T-helper 17 cell (primary cell): ENCODE results near the gene ADORA2A. TPM values are rescaled to one million over a fixed set of nuclear protein-coding genes. Genes with fewer than 3 reads are reported as not detected.

Experiments used
- ATAC-seq: fragments of 150-1000 bp; cut with Tn5 transposase; 2 replicates; pipeline ENCODE4 v1.10.0; 2021; ENCODE audit warnings: mild to moderate bottlenecking, moderate library complexity
- DNase-seq, 3 donors: peaks; one replicate each; pipeline versions ENCODE4 v3.0.0 to v3.0.0-alpha.2; 2020 to 2021
- H3K9me3 ChIP-seq: one replicate; pipeline ENCODE4 v1.7.0; 2013; ENCODE audit warnings: low read length, mild to moderate bottlenecking; ENCODE audit not compliant: control insufficient read depth, poor library complexity, severe bottlenecking
- H3K27ac Mint-ChIP-seq: one replicate; pipeline ENCODE4 v1.8.0; 2022; ENCODE audit warnings: mild to moderate bottlenecking, moderate library complexity, mixed read lengths
- H3K27me3 Mint-ChIP-seq: one replicate; pipeline ENCODE4 v1.8.0; 2022; ENCODE audit warnings: mixed read lengths
- H3K36me3 Mint-ChIP-seq: one replicate; pipeline ENCODE4 v1.8.0; 2022; ENCODE audit warnings: low read depth, mixed read lengths
- H3K4me1 Mint-ChIP-seq: one replicate; pipeline ENCODE4 v1.8.0; 2022; ENCODE audit warnings: mild to moderate bottlenecking, mixed read lengths
- H3K4me3 Mint-ChIP-seq: one replicate; pipeline ENCODE4 v1.8.0; 2022; ENCODE audit warnings: mild to moderate bottlenecking, moderate library complexity, mixed read lengths
- total RNA-seq, 4 donors: library from RNA in 2 of 4; stranded (reverse) in 2 of 4; gene quantifications; one replicate each; pipeline ENCODE4 v1.2.3 and lab custom pipeline; 2022 to 2026

The ADORA2A gene
- total RNA-seq, 2 donors from 2014 or later: 20.4 to 22.0 TPM

DNA sequence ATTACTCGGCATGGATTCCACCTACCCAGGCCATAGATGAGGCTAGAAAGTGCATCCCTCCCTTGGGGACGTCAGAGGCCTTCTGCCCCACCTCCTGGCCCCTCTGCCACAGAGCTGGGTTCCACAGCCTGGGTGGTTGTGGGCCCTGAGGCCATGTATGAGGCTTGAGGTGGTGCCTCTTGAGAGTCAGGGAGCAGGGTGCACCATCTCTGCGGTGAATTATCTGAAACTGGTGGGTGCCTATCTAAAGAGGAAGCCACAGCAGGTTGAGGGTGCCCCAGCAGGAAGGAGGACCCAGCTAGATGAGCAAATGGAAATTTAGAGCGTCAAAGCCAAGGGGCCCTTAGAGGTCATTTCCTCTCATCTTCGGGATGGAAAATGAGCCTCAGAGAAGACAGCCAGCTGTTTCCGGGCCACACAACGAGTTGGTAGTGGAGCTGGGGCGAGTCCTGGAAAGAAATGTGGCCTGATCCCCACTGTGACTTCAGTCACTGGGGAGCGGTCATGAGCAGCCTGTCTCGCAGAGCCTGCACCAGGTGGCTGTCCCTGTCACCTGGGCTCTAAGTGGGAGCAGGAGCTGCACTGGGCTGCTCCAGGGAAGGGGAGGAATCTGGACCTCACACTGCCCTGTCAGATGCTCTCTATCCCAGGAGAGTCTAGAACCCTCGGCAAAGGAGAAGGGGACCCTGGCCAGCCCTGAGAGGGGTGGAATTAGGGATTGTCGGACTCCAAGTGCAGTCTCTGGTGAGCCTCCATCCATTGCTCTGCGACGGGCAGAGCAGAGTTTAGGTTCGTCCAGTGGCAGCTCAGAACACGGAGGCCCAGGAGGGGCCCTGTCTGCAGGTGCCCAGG lies 7.3 kb downstream of the ADORA2A start:
- H3K9me3 ChIP-seq: no peaks in the 10 kb centered on the region
- ATAC-seq: peak; percentile 92
- Mint-ChIP-seq H3K27me3 (no peaks in the 10 kb centered on the region), H3K36me3 (no peaks in the 10 kb centered on the region), H3K4me1 (peaks cover 49% of the 10 kb centered on the region), H3K27ac (peak overlapping the region; percentile 97), H3K4me3 (peak overlapping the region; percentile 93)
- peak; percentile 36 to 67 (median 38) for DNase-seq

- H3K27me3 Mint-ChIP-seq: no peaks in the 10 kb centered on the region
- H3K36me3 Mint-ChIP-seq: no peaks in the 10 kb centered on the region
- DNase-seq (no peak), ATAC-seq (no peak)
- no peaks in the 10 kb centered on the region for H3K9me3 ChIP-seq
- H3K27ac Mint-ChIP-seq: peak overlapping the region; percentile 97
- H3K4me1 Mint-ChIP-seq: peaks cover 44% of the 10 kb centered on the region
- peak overlapping the region; percentile 33 for H3K4me3 Mint-ChIP-seq
These were observed 7.9 kb downstream of the ADORA2A start for GRCh38 chr22:24435323-24435645.

- peak overlapping the region; percentile 33 for H3K4me3 Mint-ChIP-seq
These were observed 8.5 kb downstream of the ADORA2A start for GRCh38 chr22:24435861-24436371.

DNA sequence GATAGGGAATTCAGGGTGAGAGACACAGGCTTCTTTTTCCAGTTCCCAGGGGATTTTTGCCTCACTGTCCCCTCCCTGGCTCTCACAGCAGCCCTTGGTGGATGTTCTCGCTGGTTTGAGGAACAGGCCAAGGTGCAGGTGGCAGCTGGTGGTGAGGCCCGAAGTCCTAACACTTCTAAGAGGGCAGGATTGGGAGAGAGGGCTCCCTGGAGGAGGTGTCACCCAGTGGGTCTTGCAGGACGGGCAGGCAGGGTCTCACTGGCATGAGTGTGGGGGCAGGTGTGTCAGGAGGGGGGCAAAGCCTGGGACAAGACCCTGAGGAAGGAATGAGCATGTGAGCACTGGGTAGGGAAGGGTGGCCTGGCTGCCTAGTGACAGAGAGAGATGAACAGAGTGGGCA lies 9.2 kb downstream of the ADORA2A start:
- DNase-seq: no peak
- H3K36me3 Mint-ChIP-seq: peaks cover 6% of the 10 kb centered on the region

More at GRCh38 chr22:24435861-24436371, 8.5 kb downstream of the ADORA2A start:
- H3K27ac Mint-ChIP-seq: peak overlapping the region; percentile 84
- no peaks in the 10 kb centered on the region for H3K27me3 Mint-ChIP-seq
- peaks cover 44% of the 10 kb centered on the region for H3K4me1 Mint-ChIP-seq
- H3K9me3 ChIP-seq: no peaks in the 10 kb centered on the region
- DNase-seq (no peak), ATAC-seq (no peak)
- H3K36me3 Mint-ChIP-seq: peaks cover 5% of the 10 kb centered on the region

DNA sequence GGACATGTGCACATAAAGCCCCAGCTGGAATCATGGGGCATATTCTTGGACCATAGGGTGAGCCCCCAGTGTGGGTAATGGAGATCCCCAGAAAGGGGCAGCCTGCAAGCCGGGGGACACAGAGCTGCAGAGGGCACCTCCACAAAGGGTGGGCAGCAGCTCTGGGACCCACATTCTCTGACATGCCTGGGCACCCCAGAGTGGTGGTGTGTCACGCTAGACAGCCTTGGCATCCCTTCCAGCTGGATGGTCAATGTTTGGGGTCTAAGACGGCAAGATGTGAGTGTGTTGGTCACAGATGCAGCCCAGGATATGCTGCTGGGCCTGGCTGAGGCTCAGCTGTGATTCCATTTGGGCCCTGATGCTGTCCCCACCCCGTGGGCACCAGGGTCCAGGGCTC lies 9.7 kb downstream of the ADORA2A start:
- no peak for DNase-seq
- no peak for ATAC-seq
- H3K27ac Mint-ChIP-seq: peak overlapping the region; percentile 84
- H3K4me3 Mint-ChIP-seq: no peak overlapping the region
- H3K36me3 Mint-ChIP-seq: peaks cover 6% of the 10 kb centered on the region
- no peaks in the 10 kb centered on the region for H3K27me3 Mint-ChIP-seq
- no peaks in the 10 kb centered on the region for H3K9me3 ChIP-seq
- peaks cover 36% of the 10 kb centered on the region for H3K4me1 Mint-ChIP-seq

More for the DNA sequence above, 9.2 kb downstream of the ADORA2A start:
- H3K4me1 Mint-ChIP-seq: peaks cover 40% of the 10 kb centered on the region
- H3K27ac Mint-ChIP-seq: peak overlapping the region; percentile 84
- no peak for ATAC-seq
- no peaks in the 10 kb centered on the region for H3K27me3 Mint-ChIP-seq
- no peaks in the 10 kb centered on the region for H3K9me3 ChIP-seq
- no peak overlapping the region for H3K4me3 Mint-ChIP-seq

DNA sequence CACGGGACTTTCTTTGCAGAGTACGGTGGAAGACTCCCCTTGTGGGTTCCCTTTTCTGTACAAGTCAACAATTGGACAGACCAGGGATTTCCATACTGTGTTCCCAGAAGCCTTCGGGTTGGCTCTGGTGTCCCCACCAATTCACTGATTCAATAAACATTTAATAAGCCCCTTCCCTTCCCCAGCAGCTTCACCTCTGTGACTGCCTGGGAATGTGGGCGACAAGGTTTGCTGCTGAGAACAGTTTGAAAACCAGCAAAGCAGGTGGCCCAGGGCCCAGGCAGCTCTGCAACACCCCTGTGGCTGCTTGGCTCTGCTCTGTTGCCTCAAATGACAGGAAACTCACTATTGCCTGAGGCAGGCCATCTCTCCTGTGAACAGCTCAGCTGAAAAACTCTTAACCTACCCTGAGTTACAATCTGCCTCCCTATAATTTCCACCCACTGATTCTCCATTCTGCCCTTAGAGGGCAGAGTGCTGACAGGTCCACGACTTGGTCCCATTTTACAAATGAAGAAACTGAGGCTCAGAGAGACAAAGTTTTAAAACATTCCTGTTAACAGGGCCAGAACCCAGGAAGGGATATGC lies 10.4 kb downstream of the ADORA2A start:
- ATAC-seq (no peak), DNase-seq (no peak)
- no peaks in the 10 kb centered on the region for H3K27me3 Mint-ChIP-seq
- peaks cover 6% of the 10 kb centered on the region for H3K36me3 Mint-ChIP-seq
- H3K9me3 ChIP-seq: no peaks in the 10 kb centered on the region
- no peak overlapping the region for H3K4me3 Mint-ChIP-seq
- peaks cover 32% of the 10 kb centered on the region for H3K4me1 Mint-ChIP-seq
- peak overlapping the region; percentile 84 for H3K27ac Mint-ChIP-seq

GRCh38 chr22:24440270-24440717 lies 12.9 kb downstream of the ADORA2A start:
- ATAC-seq (no peak), DNase-seq (no peak)
- Mint-ChIP-seq H3K4me3 (no peak overlapping the region), H3K27ac (peak overlapping the region; percentile 34), H3K36me3 (peaks cover 8% of the 10 kb centered on the region), H3K4me1 (peaks cover 19% of the 10 kb centered on the region), H3K27me3 (no peaks in the 10 kb centered on the region)
- no peaks in the 10 kb centered on the region for H3K9me3 ChIP-seq

DNA sequence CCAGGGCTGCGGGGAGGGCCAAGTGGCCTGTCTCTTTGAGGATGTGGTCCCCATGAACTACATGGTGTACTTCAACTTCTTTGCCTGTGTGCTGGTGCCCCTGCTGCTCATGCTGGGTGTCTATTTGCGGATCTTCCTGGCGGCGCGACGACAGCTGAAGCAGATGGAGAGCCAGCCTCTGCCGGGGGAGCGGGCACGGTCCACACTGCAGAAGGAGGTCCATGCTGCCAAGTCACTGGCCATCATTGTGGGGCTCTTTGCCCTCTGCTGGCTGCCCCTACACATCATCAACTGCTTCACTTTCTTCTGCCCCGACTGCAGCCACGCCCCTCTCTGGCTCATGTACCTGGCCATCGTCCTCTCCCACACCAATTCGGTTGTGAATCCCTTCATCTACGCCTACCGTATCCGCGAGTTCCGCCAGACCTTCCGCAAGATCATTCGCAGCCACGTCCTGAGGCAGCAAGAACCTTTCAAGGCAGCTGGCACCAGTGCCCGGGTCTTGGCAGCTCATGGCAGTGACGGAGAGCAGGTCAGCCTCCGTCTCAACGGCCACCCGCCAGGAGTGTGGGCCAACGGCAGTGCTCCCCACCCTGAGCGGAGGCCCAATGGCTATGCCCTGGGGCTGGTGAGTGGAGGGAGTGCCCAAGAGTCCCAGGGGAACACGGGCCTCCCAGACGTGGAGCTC lies 13.5 kb downstream of the ADORA2A start:
- H3K4me1 Mint-ChIP-seq: peaks cover 17% of the 10 kb centered on the region
- ATAC-seq (no peak), DNase-seq (no peak)
- no peak overlapping the region for H3K4me3 Mint-ChIP-seq
- H3K36me3 Mint-ChIP-seq: peaks cover 8% of the 10 kb centered on the region
- H3K27ac Mint-ChIP-seq: peak overlapping the region; percentile 34
- H3K9me3 ChIP-seq: no peaks in the 10 kb centered on the region
- H3K27me3 Mint-ChIP-seq: no peaks in the 10 kb centered on the region

DNA sequence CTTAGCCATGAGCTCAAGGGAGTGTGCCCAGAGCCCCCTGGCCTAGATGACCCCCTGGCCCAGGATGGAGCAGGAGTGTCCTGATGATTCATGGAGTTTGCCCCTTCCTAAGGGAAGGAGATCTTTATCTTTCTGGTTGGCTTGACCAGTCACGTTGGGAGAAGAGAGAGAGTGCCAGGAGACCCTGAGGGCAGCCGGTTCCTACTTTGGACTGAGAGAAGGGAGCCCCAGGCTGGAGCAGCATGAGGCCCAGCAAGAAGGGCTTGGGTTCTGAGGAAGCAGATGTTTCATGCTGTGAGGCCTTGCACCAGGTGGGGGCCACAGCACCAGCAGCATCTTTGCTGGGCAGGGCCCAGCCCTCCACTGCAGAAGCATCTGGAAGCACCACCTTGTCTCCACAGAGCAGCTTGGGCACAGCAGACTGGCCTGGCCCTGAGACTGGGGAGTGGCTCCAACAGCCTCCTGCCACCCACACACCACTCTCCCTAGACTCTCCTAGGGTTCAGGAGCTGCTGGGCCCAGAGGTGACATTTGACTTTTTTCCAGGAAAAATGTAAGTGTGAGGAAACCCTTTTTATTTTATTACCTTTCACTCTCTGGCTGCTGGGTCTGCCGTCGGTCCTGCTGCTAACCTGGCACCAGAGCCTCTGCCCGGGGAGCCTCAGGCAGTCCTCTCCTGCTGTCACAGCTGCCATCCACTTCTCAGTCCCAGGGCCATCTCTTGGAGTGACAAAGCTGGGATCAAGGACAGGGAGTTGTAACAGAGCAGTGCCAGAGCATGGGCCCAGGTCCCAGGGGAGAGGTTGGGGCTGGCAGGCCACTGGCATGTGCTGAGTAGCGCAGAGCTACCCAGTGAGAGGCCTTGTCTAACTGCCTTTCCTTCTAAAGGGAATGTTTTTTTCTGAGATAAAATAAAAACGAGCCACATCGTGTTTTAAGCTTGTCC lies 14.3 kb downstream of the ADORA2A start:
- peaks cover 15% of the 10 kb centered on the region for H3K4me1 Mint-ChIP-seq
- no peak overlapping the region for H3K4me3 Mint-ChIP-seq
- DNase-seq (no peak), ATAC-seq (no peak)
- no peaks in the 10 kb centered on the region for H3K27me3 Mint-ChIP-seq
- peaks cover 8% of the 10 kb centered on the region for H3K36me3 Mint-ChIP-seq
- H3K9me3 ChIP-seq: no peaks in the 10 kb centered on the region
- peak overlapping the region; percentile 53 for H3K27ac Mint-ChIP-seq

- H3K9me3 ChIP-seq: no peaks in the 10 kb centered on the region
- H3K27ac Mint-ChIP-seq: peak overlapping the region; percentile 53
- ATAC-seq (no peak), DNase-seq (no peak)
- peaks cover 8% of the 10 kb centered on the region for H3K36me3 Mint-ChIP-seq
- no peaks in the 10 kb centered on the region for H3K27me3 Mint-ChIP-seq
- H3K4me3 Mint-ChIP-seq: no peak overlapping the region
- H3K4me1 Mint-ChIP-seq: peaks cover 13% of the 10 kb centered on the region
These were observed 14.9 kb downstream of the ADORA2A start for GRCh38 chr22:24442352-24442744.

DNA sequence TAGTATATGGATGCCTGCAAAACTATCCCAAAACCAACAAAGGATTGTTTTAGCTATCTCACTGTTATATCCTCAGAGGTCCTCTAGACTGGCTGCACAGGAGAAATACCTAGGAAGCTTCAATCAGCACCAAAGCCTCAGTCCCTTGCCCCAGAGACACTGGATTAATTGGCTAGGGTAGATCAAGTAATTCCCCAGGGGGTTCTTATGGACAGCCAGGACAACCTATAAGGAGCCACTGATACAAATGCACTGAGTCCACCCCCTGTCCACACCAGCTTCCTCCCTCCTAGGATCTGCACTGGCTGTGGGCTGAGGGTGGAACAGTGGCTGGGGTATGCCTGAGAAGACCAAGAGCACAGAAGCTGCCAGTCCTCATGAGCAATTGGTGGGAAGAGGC lies 16.3 kb downstream of the ADORA2A start:
- Mint-ChIP-seq H3K27ac (peak overlapping the region; percentile 69), H3K4me1 (peaks cover 11% of the 10 kb centered on the region), H3K36me3 (peaks cover 8% of the 10 kb centered on the region), H3K4me3 (no peak overlapping the region), H3K27me3 (no peaks in the 10 kb centered on the region)
- DNase-seq: no peak
- ATAC-seq: no peak
- no peaks in the 10 kb centered on the region for H3K9me3 ChIP-seq

DNA sequence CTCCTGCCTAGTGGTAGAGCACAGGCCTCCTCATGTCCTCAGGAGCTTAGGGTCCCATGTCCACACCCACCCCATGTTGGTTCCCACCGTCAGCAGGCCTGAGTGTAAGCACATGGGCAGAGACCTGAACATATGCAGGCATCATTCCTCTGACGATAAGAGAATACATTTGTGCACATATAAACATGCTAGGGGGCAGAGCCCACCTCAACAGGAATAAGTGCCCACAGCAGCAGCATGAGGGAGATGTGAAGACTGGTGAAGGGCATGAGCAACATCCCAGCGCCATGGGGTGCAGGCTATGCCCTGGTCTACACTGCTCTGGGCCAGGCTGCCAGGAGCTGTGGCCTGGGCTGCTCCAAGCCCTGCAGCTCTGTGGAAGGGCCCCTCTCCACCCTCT lies 16.9 kb downstream of the ADORA2A start:
- Mint-ChIP-seq H3K27ac (no peak overlapping the region), H3K4me1 (peaks cover 11% of the 10 kb centered on the region), H3K27me3 (no peaks in the 10 kb centered on the region), H3K36me3 (peaks cover 8% of the 10 kb centered on the region), H3K4me3 (no peak overlapping the region)
- no peak for DNase-seq
- H3K9me3 ChIP-seq: no peaks in the 10 kb centered on the region
- ATAC-seq: no peak
